OCI-LY1 (cell line): Measurements from ENCODE around the gene NRK.

Experiments used
- CTCF ChIP-seq: fragments of 200-600 bp; sonication (generic), shearing (Covaris generic); IDR thresholded peaks from 2 replicates; pipeline ENCODE4 v1.5.1; 2017; ENCODE audit warnings: mild to moderate bottlenecking, antibody characterized with exemption, low read length, moderate library complexity, mixed read lengths
- EZH2 ChIP-seq: fragments of 200-600 bp; sonication (generic), shearing (Covaris generic); IDR thresholded peaks from 2 replicates; pipeline ENCODE4 v1.8.0; 2017; ENCODE audit warnings: borderline replicate concordance, mixed run types, mild to moderate bottlenecking, antibody characterized with exemption, low read length, moderate library complexity, mixed read lengths

- no peak for TF ChIP-seq CTCF
- no peak for TF ChIP-seq EZH2
These were observed 2.1 kb upstream of the NRK start for GRCh38 chrX:105820247-105820646.
